GM10847 (cell line): ENCODE data around the gene DGCR2.

ENCODE experiments used
- POLR2A ChIP-seq: IDR thresholded peaks from 2 replicates; pipeline ENCODE4 v1.6.1; 2011; ENCODE audit not compliant: insufficient read length; ENCODE audit errors: extremely low read depth

The DGCR2 gene

GRCh38 chr22:19122752-19123492, 710 bp upstream of the DGCR2 start:
- no peak for TF ChIP-seq POLR2A

DNA sequence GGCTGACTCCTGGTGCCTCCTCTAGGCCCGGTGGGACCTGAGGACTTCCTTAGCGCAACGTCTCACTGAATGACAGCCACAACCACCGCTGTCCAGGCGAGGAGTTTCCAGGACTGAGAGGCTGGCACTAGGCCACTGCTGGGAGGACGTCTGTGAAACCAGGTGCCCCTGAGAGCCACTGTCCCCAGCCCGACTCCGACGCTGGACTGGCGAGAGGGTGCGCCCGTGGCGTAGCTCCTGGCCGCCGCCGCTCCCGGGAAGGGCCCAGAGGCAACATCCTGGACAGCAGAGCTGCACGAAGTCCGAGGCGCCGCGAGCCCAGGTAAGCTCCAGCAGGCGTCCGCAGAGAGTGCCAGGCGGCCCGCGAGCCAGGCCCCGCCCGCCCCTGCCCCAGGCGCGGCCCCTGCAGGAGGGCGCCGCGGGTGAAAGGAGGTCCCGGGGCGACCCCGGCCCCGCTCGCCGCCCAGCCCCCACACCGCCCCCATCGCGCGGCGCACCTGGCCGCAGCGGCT, 525 bp downstream of the DGCR2 start:
- TF ChIP-seq POLR2A = no peak

DNA sequence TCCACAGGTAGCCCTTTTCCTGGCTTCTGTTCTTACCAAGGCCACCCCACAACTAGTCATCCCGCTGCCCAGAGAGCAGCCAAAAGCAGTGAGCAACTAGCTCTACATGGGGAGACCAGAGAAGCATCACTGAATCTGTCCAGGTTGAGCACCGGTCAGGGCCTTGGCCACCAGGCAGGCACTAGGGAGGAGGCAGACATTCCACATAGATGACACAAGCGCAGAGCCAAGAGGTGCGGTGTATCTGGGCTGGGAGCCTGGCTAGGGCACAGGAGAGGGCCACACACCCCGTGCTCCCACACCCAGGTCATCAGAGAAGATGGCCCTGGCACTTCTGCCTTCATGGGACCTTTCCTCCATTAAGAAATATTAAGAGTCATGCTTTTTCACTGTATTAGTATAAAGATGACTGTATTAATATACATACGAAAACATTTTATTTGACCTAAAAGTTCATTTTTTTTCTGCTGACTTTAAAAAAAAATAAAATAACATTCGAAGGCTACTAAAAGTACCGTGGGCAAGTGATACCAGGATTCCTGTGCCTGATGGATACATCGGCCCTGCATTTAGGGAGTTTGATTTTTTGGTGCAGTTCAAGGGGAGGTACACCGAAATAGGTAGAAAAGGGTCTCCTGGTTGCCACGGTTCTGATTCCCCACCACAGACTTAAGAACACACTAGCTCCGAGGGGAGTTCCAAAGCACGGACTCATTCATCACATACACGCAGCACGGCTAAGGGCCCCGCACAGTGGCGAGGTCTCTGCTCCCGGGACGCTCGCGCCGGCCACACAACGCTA, 1.2 kb downstream of the DGCR2 start:
- no peak for TF ChIP-seq POLR2A

DNA sequence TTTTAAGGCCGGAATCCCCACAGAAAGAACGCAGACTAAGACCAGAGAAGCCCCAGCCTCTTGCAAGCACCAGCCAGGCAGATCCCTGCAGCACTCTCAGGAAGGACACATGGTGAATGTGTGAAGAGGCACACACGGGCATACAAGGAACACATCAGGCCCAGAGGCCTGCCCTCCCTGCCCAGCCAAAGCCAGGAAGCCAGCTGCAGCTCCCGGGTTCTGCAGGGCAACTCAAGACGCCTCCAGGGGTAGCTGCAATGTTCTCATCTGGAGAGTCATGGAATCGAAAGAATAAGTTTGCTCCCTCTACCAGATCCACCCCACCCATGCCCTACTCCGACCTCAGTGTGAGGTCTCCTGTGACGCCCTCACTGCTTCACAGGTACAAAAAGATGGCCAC, 2.3 kb downstream of the DGCR2 start:
- no peak for TF ChIP-seq POLR2A

- no peak for TF ChIP-seq POLR2A
These were observed 3.8 kb downstream of the DGCR2 start for GRCh38 chr22:19118329-19118880.

DNA sequence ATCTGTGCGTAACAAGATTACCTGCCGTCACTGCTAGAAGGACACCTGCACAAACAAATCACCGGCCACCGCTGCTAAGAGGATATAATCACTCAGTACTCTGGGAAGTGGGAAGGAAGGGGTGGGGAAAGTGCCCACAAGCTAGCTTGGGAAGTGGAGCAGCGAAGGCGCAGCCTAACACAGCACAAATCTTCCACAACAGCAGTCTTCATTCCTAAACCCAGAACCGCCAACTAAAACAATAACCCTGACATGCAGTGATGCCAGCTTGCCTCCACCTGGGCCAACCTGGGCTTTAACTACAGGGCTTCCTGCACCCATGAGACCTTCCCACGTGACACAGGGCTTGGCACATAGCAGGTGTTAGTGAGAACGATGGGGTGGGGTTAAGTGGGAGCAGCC, 5.1 kb downstream of the DGCR2 start:
- TF ChIP-seq POLR2A = no peak

- no peak for TF ChIP-seq POLR2A
These were observed 6.6 kb downstream of the DGCR2 start for GRCh38 chr22:19115628-19116027.

DNA sequence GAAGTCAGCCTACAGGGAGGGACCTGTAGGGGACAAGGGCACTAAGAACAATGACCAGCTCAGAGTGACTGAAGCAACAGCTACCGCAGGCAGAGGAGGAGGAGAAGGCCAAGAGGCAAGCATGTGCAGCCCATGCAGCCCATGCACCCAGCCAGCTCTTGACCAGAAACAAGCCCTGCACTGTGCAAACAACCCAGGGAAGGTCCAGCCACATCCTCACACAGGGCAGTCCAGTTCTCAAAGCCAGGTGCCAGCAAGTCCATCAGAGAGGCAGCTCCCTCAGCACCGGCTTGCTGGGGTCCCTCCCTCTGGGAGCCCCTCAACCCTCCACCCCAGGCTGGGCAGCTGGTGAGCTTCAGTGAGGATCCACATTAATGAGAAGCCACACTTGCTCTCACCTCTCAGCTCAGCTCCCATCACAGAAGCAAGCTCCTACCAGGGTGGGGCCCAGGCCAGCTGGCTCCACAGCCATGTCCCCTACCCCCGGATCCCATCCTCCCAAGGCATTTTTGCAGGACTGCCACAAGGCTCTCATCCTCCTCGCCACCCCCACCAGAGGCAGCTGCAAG, 7.1 kb downstream of the DGCR2 start:
- TF ChIP-seq POLR2A = no peak

DNA sequence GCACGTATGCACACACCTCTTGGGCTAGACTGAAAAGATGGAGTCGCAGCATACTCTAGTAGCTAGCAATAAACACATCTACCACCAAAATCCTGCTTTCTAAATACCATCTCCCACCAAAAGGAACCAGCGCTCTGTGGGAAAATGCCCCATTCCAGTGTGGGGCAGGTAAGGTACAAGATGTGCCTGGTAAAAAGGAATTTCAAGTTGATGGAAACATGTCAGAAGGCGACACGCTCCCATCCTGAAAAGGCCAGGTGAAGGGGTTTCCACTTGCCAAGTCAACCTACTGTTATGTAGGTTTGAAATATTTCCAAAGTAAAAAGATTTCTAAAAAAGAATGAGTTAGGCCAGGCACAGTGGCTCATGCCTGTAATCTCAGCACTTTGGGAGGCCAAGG, 8.8 kb downstream of the DGCR2 start:
- TF ChIP-seq POLR2A = no peak

- no peak for TF ChIP-seq POLR2A
These were observed 10.6 kb downstream of the DGCR2 start for GRCh38 chr22:19111584-19111983.

- no peak for TF ChIP-seq POLR2A
These were observed 11.1 kb downstream of the DGCR2 start for GRCh38 chr22:19111140-19111539.

DNA sequence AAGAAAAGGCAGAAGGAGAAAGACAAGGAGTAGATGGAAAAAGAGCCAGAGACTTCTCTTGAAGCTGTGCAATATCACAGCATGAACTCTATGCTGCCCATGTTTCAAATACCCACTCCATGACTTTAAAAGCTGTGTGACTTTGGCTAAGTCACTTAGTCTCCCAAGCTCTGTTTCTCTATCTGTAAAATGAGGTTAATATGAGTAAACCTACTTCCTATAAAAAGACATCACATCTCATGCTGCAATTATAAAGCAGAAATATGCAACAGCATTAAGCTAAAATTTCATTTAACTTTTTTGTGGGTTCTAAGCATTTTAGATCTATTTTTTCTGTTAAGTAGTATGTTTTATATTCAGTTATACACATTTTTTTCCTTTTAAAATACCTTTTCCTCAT, 11.6 kb downstream of the DGCR2 start:
- no peak for TF ChIP-seq POLR2A

DNA sequence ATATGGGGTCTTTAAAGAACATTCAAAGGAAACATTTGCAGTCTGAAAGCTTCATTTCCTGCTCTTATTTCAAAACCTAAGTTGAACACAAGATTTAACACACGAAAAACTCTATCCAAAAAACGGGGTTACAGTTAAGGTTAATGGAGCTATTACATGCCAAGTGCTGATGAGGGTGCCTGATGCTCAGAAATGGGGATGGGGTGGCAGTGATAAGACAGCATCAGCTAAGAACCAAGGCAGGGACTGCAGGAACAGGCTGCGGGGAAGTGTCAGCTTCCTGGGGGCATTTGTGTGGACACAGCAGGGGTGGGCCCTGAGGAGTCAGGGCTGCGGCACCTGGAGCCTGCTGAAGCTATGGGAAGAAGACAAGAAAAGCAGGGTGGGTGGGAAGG, 12.2 kb downstream of the DGCR2 start:
- no peak for TF ChIP-seq POLR2A

- TF ChIP-seq POLR2A = no peak
These were observed 12.8 kb downstream of the DGCR2 start for GRCh38 chr22:19109198-19110063.

DNA sequence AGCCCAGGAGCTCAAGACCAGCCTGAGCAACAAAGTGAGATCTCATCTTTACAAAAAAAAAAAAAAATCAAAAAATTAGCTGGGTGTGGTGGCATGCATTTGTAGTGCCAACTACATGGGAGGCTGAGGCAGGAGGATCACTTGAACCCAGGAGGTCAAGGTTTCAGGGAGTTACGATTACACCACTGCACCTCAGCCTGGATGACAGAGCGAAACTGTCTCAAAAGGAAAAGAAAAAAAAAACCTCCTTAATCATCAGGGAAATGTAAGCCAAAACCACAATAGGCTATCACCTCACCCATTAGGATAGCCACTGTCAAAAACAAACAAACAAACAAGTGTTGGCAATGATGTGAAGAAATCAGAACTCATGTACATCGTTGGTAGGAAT, 13.4 kb downstream of the DGCR2 start:
- no peak for TF ChIP-seq POLR2A
